H9 (cell line): ENCODE data around the gene NEGR1. TPM values are rescaled to one million over a fixed set of nuclear protein-coding genes. Genes with fewer than 3 reads are reported as not detected.

Experiments used
- DNase-seq: peaks from one replicate; pipeline ENCODE4 v3.0.0-alpha.2; 2017
- H2AFZ ChIP-seq: one replicate; pipeline ENCODE4 v1.6.1; 2013; ENCODE audit warnings: mild to moderate bottlenecking, low read length, control low read depth, moderate library complexity
- H2AK5ac ChIP-seq: 2 replicates; pipeline ENCODE4 v1.6.1; 2013; ENCODE audit warnings: low read length, control low read depth, mixed read lengths; ENCODE audit not compliant: insufficient read length
- H2BK120ac ChIP-seq: one replicate; pipeline ENCODE4 v1.6.1; 2013; ENCODE audit warnings: low read depth, mild to moderate bottlenecking, low read length, control low read depth, inconsistent platforms; ENCODE audit not compliant: poor library complexity, severe bottlenecking
- H2BK12ac ChIP-seq: 2 replicates; pipeline ENCODE4 v1.6.1; 2013; ENCODE audit warnings: low read length, control low read depth, mixed read lengths, low read depth; ENCODE audit not compliant: insufficient read length
- H2BK15ac ChIP-seq: 2 replicates; pipeline ENCODE4 v1.6.1; 2013; ENCODE audit warnings: low read depth, low read length, control low read depth
- H2BK20ac ChIP-seq: one replicate; pipeline ENCODE4 v1.6.1; 2013; ENCODE audit warnings: low read depth, mild to moderate bottlenecking, low read length, control low read depth, inconsistent platforms; ENCODE audit not compliant: poor library complexity, severe bottlenecking
- H2BK5ac ChIP-seq: 2 replicates; pipeline ENCODE4 v1.6.1; 2013; ENCODE audit warnings: low read length, control low read depth, mixed read lengths; ENCODE audit not compliant: insufficient read length
- H3K14ac ChIP-seq: 2 replicates; pipeline ENCODE4 v1.6.1; 2013; ENCODE audit warnings: low read length, control low read depth; ENCODE audit not compliant: insufficient read depth
- H3K18ac ChIP-seq: 2 replicates; pipeline ENCODE4 v1.6.1; 2013; ENCODE audit warnings: low read depth, mild to moderate bottlenecking, mixed read lengths, low read length, control low read depth; ENCODE audit not compliant: insufficient read length
- H3K23ac ChIP-seq: 2 replicates; pipeline ENCODE4 v1.6.1; 2013; ENCODE audit warnings: low read length, control low read depth, mixed read lengths, low read depth; ENCODE audit not compliant: insufficient read length
- H3K23me2 ChIP-seq: 2 replicates; pipeline ENCODE4 v1.6.1; 2013; ENCODE audit warnings: low read depth, mild to moderate bottlenecking, mixed read lengths, low read length, control low read depth; ENCODE audit not compliant: insufficient read length, poor library complexity, severe bottlenecking
- H3K27ac ChIP-seq: 2 replicates; pipeline ENCODE4 v1.5.1; 2013; ENCODE audit warnings: low read length, control low read depth, mixed read lengths, low read depth; ENCODE audit not compliant: insufficient read length
- H3K27me3 ChIP-seq: 2 replicates; pipeline ENCODE4 v1.6.1; 2013; ENCODE audit warnings: low read length, control low read depth, inconsistent platforms; ENCODE audit not compliant: insufficient read depth
- H3K4ac ChIP-seq: 2 replicates; pipeline ENCODE4 v1.6.1; 2013; ENCODE audit warnings: low read depth, mild to moderate bottlenecking, control low read depth, inconsistent platforms, low read length, moderate library complexity
- H3K4me1 ChIP-seq: 2 replicates; pipeline ENCODE4 v1.6.1; 2013; ENCODE audit warnings: low read length, control low read depth, inconsistent platforms; ENCODE audit not compliant: insufficient read depth
- H3K4me2 ChIP-seq: 2 replicates; pipeline ENCODE4 v1.6.1; 2013; ENCODE audit warnings: low read length, control low read depth, mixed read lengths; ENCODE audit not compliant: insufficient read length, insufficient read depth
- H3K56ac ChIP-seq: 2 replicates; pipeline ENCODE4 v1.6.1; 2013; ENCODE audit warnings: low read depth, mild to moderate bottlenecking, mixed read lengths, low read length, control low read depth; ENCODE audit not compliant: insufficient read length
- H3K79me1 ChIP-seq: 2 replicates; pipeline ENCODE4 v1.6.1; 2013; ENCODE audit warnings: low read depth, mild to moderate bottlenecking, moderate library complexity, low read length, control low read depth, inconsistent platforms; ENCODE audit not compliant: insufficient read depth, poor library complexity, severe bottlenecking
- H3K79me2 ChIP-seq: 2 replicates; pipeline ENCODE4 v1.6.1; 2013; ENCODE audit warnings: low read length, control low read depth, inconsistent platforms; ENCODE audit not compliant: insufficient read depth
- H3K9ac ChIP-seq: 2 replicates; pipeline ENCODE4 v1.6.1; 2013; ENCODE audit warnings: low read length, control low read depth, mixed read lengths; ENCODE audit not compliant: insufficient read length; ENCODE audit errors: extremely low read depth
- H3K9me3 ChIP-seq: one replicate; pipeline ENCODE4 v1.6.1; 2013; ENCODE audit warnings: low read depth, low read length, inconsistent platforms; ENCODE audit not compliant: control insufficient read depth
- H3T11ph ChIP-seq: one replicate; pipeline ENCODE4 v1.6.1; 2013; ENCODE audit warnings: mild to moderate bottlenecking, low read length, control low read depth, inconsistent platforms
- H4K20me1 ChIP-seq: one replicate; pipeline ENCODE4 v1.6.1; 2013; ENCODE audit not compliant: control insufficient read depth, insufficient read length, insufficient read depth
- H4K5ac ChIP-seq: 2 replicates; pipeline ENCODE4 v1.6.1; 2013; ENCODE audit warnings: low read depth, mild to moderate bottlenecking, mixed read lengths, low read length, control low read depth; ENCODE audit not compliant: insufficient read length
- H4K8ac ChIP-seq: replicated peaks from 2 replicates; pipeline ENCODE4 v1.6.1; 2013; ENCODE audit warnings: low read length, control low read depth, mixed read lengths, low read depth; ENCODE audit not compliant: insufficient read length
- H4K91ac ChIP-seq: 2 replicates; pipeline ENCODE4 v1.6.1; 2013; ENCODE audit warnings: low read depth, mild to moderate bottlenecking, moderate library complexity, mixed read lengths, low read length, control low read depth; ENCODE audit not compliant: insufficient read length
- H3K27ac Mint-ChIP-seq, 3 experiments: 2 replicates in 2 of 3; 3 replicates in 1 of 3; pipeline ENCODE4 v1.8.0; 2020 to 2021; ENCODE audit warnings: mixed read lengths in 3 of 3, mild to moderate bottlenecking in 1 of 3, moderate library complexity in 1 of 3
- H3K27me3 Mint-ChIP-seq: 2 replicates; pipeline ENCODE4 v1.8.0; 2021; ENCODE audit warnings: low read depth, mild to moderate bottlenecking, moderate library complexity, mixed read lengths
- H3K36me3 Mint-ChIP-seq, 3 experiments: 2 replicates in 2 of 3; 3 replicates in 1 of 3; pipeline ENCODE4 v1.8.0; 2020 to 2021; ENCODE audit warnings: low read depth in 3 of 3, mixed read lengths in 3 of 3; ENCODE audit not compliant: insufficient read depth in 1 of 3
- H3K4me1 Mint-ChIP-seq, 2 experiments: 2 replicates each; pipeline ENCODE4 v1.8.0; 2020; ENCODE audit warnings: mixed read lengths in 2 of 2
- H3K4me3 Mint-ChIP-seq, 2 experiments: 2 replicates in 1 of 2; 3 replicates in 1 of 2; pipeline ENCODE4 v1.8.0; 2020 to 2021; ENCODE audit warnings: mild to moderate bottlenecking in 2 of 2, mixed read lengths in 2 of 2, moderate library complexity in 1 of 2
- H3K9me3 Mint-ChIP-seq, 2 experiments: 2 replicates in 1 of 2; 3 replicates in 1 of 2; pipeline ENCODE4 v1.8.0; 2020; ENCODE audit warnings: mild to moderate bottlenecking in 2 of 2, mixed read lengths in 2 of 2, moderate library complexity in 1 of 2
- CTCF ChIP-seq: fragments of 200-600 bp; sonication (generic); conservative IDR thresholded peaks from 3 replicates; pipeline ENCODE4 v1.8.0; 2021; ENCODE audit warnings: antibody characterized with exemption, mild to moderate bottlenecking
- total RNA-seq: library from RNA; stranded (reverse); gene quantifications from 2 replicates; pipeline ENCODE4 v1.2.1, GENCODE V29; 2021

The NEGR1 gene
- total RNA-seq, 1 experiment from 2014 or later = 0.13 TPM

DNA sequence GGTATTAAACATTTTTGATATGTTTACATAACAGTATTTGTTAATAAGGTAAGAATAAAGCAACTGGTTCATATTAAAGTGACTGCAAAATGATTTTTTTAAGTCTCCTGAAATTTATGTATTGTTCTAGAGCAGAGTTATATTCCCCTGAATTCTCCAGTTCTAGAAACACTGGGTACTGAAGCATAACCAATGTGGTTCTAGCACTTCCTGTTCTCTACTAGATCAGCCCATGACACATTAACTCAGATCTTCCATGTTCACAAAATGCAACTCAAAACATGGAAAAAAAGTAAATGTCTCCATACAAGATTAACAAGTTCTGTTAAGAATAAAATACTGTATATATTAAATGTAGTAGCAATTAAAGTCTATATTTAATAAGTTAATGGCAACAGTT is 3.9 kb downstream of the NEGR1 start:
- H3K4me3 Mint-ChIP-seq = no peak overlapping the region
- TF ChIP-seq CTCF = no peak
- no peak overlapping the region for H3K14ac ChIP-seq

More for the DNA sequence above, 3.9 kb downstream of the NEGR1 start:
- Histone ChIP-seq H3K9ac (no peak overlapping the region), H2BK120ac (no peak overlapping the region), H2AK5ac (no peak overlapping the region), H3K9me3 (no peaks in the 10 kb centered on the region), H3K27me3 (peaks cover 3% of the 10 kb centered on the region; the same call in 1 of the 2 replicates), H2BK15ac (no peak overlapping the region), H3K4me2 (no peak overlapping the region), H2BK5ac (no peak overlapping the region), H3T11ph (no peak overlapping the region), H3K23ac (no peak overlapping the region), H3K79me2 (no peaks in the 10 kb centered on the region), H3K79me1 (no peaks in the 10 kb centered on the region), H3K27ac (no peak overlapping the region), H4K8ac (no peak overlapping the region), H4K91ac (no peak overlapping the region), H4K20me1 (no peaks in the 10 kb centered on the region), H2AFZ (no peak overlapping the region), H2BK12ac (no peak overlapping the region), H3K23me2 (peaks cover 9% of the 10 kb centered on the region), H3K4me1 (no peaks in the 10 kb centered on the region), H3K18ac (no peak overlapping the region), H4K5ac (no peak overlapping the region), H2BK20ac (no peak overlapping the region), H3K4ac (no peak overlapping the region), H3K56ac (no peak overlapping the region)
- Mint-ChIP-seq H3K27ac (no peak overlapping the region), H3K9me3 (no peaks in the 10 kb centered on the region), H3K4me1 (peaks cover 12 to 13% of the 10 kb centered on the region in 2 experiments), H3K36me3 (no peaks in the 10 kb centered on the region), H3K27me3 (peaks cover 37% of the 10 kb centered on the region)
- DNase-seq = no peak
